ENCODE results near the gene CRB1.

The CRB1 gene

DNA sequence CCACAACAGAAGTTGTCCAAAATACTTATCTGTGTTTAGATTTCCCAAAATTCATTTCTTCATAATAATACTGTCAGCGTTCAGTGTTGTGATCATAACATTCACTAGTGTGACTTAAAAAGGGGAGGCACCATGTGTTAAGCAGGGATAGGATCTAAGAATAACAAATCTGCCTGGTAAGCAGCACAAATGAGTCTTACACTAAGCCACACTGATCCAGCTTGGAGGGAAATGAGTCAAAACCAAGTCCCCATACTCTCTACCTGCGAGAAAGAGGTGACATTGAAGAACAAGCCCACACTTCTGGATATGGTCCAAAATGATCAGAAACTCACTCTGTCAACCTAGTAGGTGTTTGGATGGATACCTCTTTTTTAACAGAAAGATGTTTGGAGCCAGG, 145.5 kb downstream of the CRB1 start:
- TF ChIP-seq, protein P1, sequence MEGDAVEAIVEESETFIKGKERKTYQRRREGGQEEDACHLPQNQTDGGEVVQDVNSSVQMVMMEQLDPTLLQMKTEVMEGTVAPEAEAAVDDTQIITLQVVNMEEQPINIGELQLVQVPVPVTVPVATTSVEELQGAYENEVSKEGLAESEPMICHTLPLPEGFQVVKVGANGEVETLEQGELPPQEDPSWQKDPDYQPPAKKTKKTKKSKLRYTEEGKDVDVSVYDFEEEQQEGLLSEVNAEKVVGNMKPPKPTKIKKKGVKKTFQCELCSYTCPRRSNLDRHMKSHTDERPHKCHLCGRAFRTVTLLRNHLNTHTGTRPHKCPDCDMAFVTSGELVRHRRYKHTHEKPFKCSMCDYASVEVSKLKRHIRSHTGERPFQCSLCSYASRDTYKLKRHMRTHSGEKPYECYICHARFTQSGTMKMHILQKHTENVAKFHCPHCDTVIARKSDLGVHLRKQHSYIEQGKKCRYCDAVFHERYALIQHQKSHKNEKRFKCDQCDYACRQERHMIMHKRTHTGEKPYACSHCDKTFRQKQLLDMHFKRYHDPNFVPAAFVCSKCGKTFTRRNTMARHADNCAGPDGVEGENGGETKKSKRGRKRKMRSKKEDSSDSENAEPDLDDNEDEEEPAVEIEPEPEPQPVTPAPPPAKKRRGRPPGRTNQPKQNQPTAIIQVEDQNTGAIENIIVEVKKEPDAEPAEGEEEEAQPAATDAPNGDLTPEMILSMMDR (IDR thresholded peaks at IDR 0.05; ENCODE audit: low read length) = no peak
- no peak for TF ChIP-seq EZH2 (IDR thresholded peaks at IDR 0.05; ENCODE audit: borderline replicate concordance, low read length)
- Histone ChIP-seq H3F3A (ENCODE audit: insufficient read depth, low read length) (no peaks in the 10 kb centered on the region), H2AFZ (ENCODE audit: low read length) (no peak overlapping the region), H3K9ac (ENCODE audit: low read length) (no peak overlapping the region), H3K9me3 (ENCODE audit: low read length) (no peaks in the 10 kb centered on the region), H3K4me3 (ENCODE audit: low read depth, low read length, poor library complexity, severe bottlenecking) (no peak overlapping the region), H3K4me2 (ENCODE audit: low read length) (no peak overlapping the region), H3K36me3 (ENCODE audit: insufficient read depth, low read length) (no peaks in the 10 kb centered on the region), H3K79me2 (ENCODE audit: insufficient read depth, low read length) (no peaks in the 10 kb centered on the region), H3K9me2 (ENCODE audit: low read depth, low read length) (no peaks in the 10 kb centered on the region), H3K27ac (ENCODE audit: low read depth, low read length, poor library complexity, severe bottlenecking) (no peak overlapping the region), H3K27me3 (ENCODE audit: insufficient read depth, low read length) (no peaks in the 10 kb centered on the region), H3K4me1 (ENCODE audit: insufficient read depth, low read length, severe bottlenecking) (no peaks in the 10 kb centered on the region), H4K20me1 (ENCODE audit: insufficient read depth, low read length) (no peaks in the 10 kb centered on the region)

GRCh38 chr1:197415221-197415620, 147.2 kb downstream of the CRB1 start:
- no peak overlapping the region for H2AFZ ChIP-seq (ENCODE audit: low read length)
- H3K79me2 ChIP-seq (ENCODE audit: insufficient read depth, low read length) = no peaks in the 10 kb centered on the region
- no peak overlapping the region for H3K27ac ChIP-seq (ENCODE audit: low read depth, low read length, poor library complexity, severe bottlenecking)

DNA sequence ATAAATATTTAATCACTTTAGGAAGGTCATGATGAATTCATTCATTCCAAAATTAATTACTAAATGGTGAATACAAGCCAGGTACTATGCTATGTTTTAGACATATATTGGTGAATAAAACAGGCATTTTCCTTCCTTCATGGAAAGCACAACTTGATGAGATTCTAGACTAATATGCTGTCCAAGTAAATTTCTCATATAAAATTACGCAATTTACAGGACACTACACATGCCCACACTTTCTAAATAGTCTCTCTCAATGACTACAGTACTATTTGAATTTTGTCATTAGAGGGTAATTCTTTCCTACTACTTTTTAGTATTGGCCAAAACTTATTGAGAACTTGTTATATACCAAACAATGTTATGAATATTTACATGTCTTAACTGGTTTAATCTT, 150.6 kb downstream of the CRB1 start:
- H3K79me2 ChIP-seq (ENCODE audit: insufficient read depth, low read length) = no peaks in the 10 kb centered on the region
- no peak overlapping the region for H3K4me2 ChIP-seq (ENCODE audit: low read length)
- no peaks in the 10 kb centered on the region for H4K20me1 ChIP-seq (ENCODE audit: insufficient read depth, low read length)
- no peak overlapping the region for H3K4me3 ChIP-seq (ENCODE audit: low read depth, low read length, poor library complexity, severe bottlenecking)
- H3K27ac ChIP-seq (ENCODE audit: low read depth, low read length, poor library complexity, severe bottlenecking) = no peak overlapping the region
- no peaks in the 10 kb centered on the region for H3K9me3 ChIP-seq (ENCODE audit: low read length)
- TF ChIP-seq, protein P1 (IDR thresholded peaks at IDR 0.05; ENCODE audit: low read length) = no peak
- no peak for TF ChIP-seq EZH2 (IDR thresholded peaks at IDR 0.05; ENCODE audit: borderline replicate concordance, low read length)
- no peaks in the 10 kb centered on the region for H3K36me3 ChIP-seq (ENCODE audit: insufficient read depth, low read length)
- H3K27me3 ChIP-seq (ENCODE audit: insufficient read depth, low read length) = no peaks in the 10 kb centered on the region
- no peak overlapping the region for H3K9ac ChIP-seq (ENCODE audit: low read length)
- no peaks in the 10 kb centered on the region for H3K4me1 ChIP-seq (ENCODE audit: insufficient read depth, low read length, severe bottlenecking)
- H3K9me2 ChIP-seq (ENCODE audit: low read depth, low read length) = no peaks in the 10 kb centered on the region
- H3F3A ChIP-seq (ENCODE audit: insufficient read depth, low read length) = no peaks in the 10 kb centered on the region
- no peak overlapping the region for H2AFZ ChIP-seq (ENCODE audit: low read length)

More at GRCh38 chr1:197415221-197415620, 147.2 kb downstream of the CRB1 start:
- Histone ChIP-seq H4K20me1 (ENCODE audit: insufficient read depth, low read length) (no peaks in the 10 kb centered on the region), H3K9me3 (ENCODE audit: low read length) (no peaks in the 10 kb centered on the region), H3K27me3 (ENCODE audit: insufficient read depth, low read length) (no peaks in the 10 kb centered on the region), H3K9ac (ENCODE audit: low read length) (no peak overlapping the region), H3K4me2 (ENCODE audit: low read length) (no peak overlapping the region), H3K4me1 (ENCODE audit: insufficient read depth, low read length, severe bottlenecking) (no peaks in the 10 kb centered on the region), H3K4me3 (ENCODE audit: low read depth, low read length, poor library complexity, severe bottlenecking) (no peak overlapping the region), H3F3A (ENCODE audit: insufficient read depth, low read length) (no peaks in the 10 kb centered on the region), H3K9me2 (ENCODE audit: low read depth, low read length) (no peaks in the 10 kb centered on the region), H3K36me3 (ENCODE audit: insufficient read depth, low read length) (no peaks in the 10 kb centered on the region)
- TF ChIP-seq EZH2 (IDR thresholded peaks at IDR 0.05; ENCODE audit: borderline replicate concordance, low read length) = no peak
- TF ChIP-seq, protein P1 (IDR thresholded peaks at IDR 0.05; ENCODE audit: low read length) = no peak

Measured in OCI-LY1 (cell line).